Measurements from ENCODE around the gene SHISA5. TPM values are rescaled to one million over a fixed set of nuclear protein-coding genes. Genes with fewer than 3 reads are reported as not detected.

SHISA5 gene
- total and polyA plus RNA-seq, 4 donors = 40.9 to 123 (median 120) TPM

GRCh38 chr3:48507256-48508061 is 3.5 kb upstream of the SHISA5 start:
- Histone ChIP-seq H3K27me3 (ENCODE audit: control insufficient read depth, insufficient read depth, low read length) (no peaks in the 10 kb centered on the region), H3K4me3 (ENCODE audit: low read depth, low read length) (no peak overlapping the region), H3K9me3 (ENCODE audit: control insufficient read depth, insufficient read depth, low read length) (no peaks in the 10 kb centered on the region), H3K27ac (ENCODE audit: low read depth, low read length) (no peak overlapping the region), H3K4me1 (ENCODE audit: control insufficient read depth, insufficient read depth, low read length) (peaks cover 27% of the 10 kb centered on the region), H3K36me3 (ENCODE audit: control insufficient read depth, insufficient read depth, low read length) (no peaks in the 10 kb centered on the region)
- DNase-seq (ENCODE audit: low read depth in 4 of 6, low spot score in 6 of 6) = no peak
- WGBS (ENCODE audit: insufficient coverage) = 52% methylated on average over 7 of the region's 10 CpGs

- DNase-seq (ENCODE audit: low read depth in 4 of 6, low spot score in 6 of 6) = no peak
- Histone ChIP-seq H3K4me1 (ENCODE audit: control insufficient read depth, insufficient read depth, low read length) (peaks cover 27% of the 10 kb centered on the region), H3K4me3 (ENCODE audit: low read depth, low read length) (no peak overlapping the region), H3K27ac (ENCODE audit: low read depth, low read length) (no peak overlapping the region), H3K27me3 (ENCODE audit: control insufficient read depth, insufficient read depth, low read length) (no peaks in the 10 kb centered on the region), H3K36me3 (ENCODE audit: control insufficient read depth, insufficient read depth, low read length) (peaks cover 3% of the 10 kb centered on the region), H3K9me3 (ENCODE audit: control insufficient read depth, insufficient read depth, low read length) (no peaks in the 10 kb centered on the region)
- 88% methylated on average over 5 of the region's 6 CpGs for WGBS (ENCODE audit: insufficient coverage)
These were observed 2.1 kb upstream of the SHISA5 start for GRCh38 chr3:48505968-48506504.

GRCh38 chr3:48505146-48505545 is 1.2 kb upstream of the SHISA5 start:
- Histone ChIP-seq H3K4me3 (ENCODE audit: low read depth, low read length) (no peak overlapping the region), H3K4me1 (ENCODE audit: control insufficient read depth, insufficient read depth, low read length) (peaks cover 27% of the 10 kb centered on the region), H3K27ac (ENCODE audit: low read depth, low read length) (no peak overlapping the region), H3K9me3 (ENCODE audit: control insufficient read depth, insufficient read depth, low read length) (no peaks in the 10 kb centered on the region), H3K27me3 (ENCODE audit: control insufficient read depth, insufficient read depth, low read length) (no peaks in the 10 kb centered on the region), H3K36me3 (ENCODE audit: control insufficient read depth, insufficient read depth, low read length) (peaks cover 7% of the 10 kb centered on the region)
- DNase-seq (ENCODE audit: low read depth in 4 of 6, low spot score in 6 of 6) = no peak
- WGBS (ENCODE audit: insufficient coverage) = 95% methylated on average over 1 of the region's 2 CpGs

DNA sequence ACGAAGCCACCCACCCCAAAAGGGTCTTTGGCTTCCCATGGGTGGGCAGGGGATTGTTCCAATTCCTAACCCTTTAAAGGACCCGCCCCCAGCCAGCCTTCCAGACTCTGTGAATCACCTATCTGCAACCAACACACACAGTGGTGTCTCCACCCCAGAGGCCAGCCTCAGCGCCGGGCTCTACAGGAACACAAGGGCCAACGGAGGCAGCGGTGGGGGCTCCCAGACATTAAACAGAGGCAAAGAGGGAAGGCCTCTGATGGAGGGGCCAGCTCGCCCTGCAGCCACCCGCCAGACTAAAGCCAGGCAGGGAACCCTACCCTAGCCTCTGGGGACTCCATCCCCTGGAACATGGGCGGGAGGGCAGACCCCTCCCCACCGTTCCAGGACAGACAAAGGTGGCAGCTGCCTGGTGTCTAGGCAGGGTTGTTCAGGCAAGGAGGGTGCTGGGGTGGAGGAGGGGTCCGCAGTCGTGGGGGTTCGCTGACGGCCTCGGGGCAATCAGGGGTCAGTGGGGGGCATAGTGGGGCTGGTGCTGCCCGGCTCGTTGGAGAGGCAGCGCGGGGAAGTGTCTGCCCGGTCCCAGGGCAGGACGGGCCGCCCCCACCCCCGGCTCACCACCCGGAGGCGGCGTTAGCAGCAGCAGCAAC is 448 bp downstream of the SHISA5 start:
- 3% methylated on average over 26 of the region's 26 CpGs for WGBS (ENCODE audit: insufficient coverage)
- peak overlapping the region; percentile 26 for H3K27ac ChIP-seq (ENCODE audit: low read depth, low read length)
- no peaks in the 10 kb centered on the region for H3K9me3 ChIP-seq (ENCODE audit: control insufficient read depth, insufficient read depth, low read length)
- peak in 2 of 6 donors; percentile 1 to 28 for DNase-seq (ENCODE audit: low read depth in 4 of 6, low spot score in 6 of 6)
- H3K27me3 ChIP-seq (ENCODE audit: control insufficient read depth, insufficient read depth, low read length) = no peaks in the 10 kb centered on the region
- peak overlapping the region; percentile 56 for H3K4me3 ChIP-seq (ENCODE audit: low read depth, low read length)
- H3K4me1 ChIP-seq (ENCODE audit: control insufficient read depth, insufficient read depth, low read length) = peaks cover 27% of the 10 kb centered on the region
- peaks cover 7% of the 10 kb centered on the region for H3K36me3 ChIP-seq (ENCODE audit: control insufficient read depth, insufficient read depth, low read length)

DNA sequence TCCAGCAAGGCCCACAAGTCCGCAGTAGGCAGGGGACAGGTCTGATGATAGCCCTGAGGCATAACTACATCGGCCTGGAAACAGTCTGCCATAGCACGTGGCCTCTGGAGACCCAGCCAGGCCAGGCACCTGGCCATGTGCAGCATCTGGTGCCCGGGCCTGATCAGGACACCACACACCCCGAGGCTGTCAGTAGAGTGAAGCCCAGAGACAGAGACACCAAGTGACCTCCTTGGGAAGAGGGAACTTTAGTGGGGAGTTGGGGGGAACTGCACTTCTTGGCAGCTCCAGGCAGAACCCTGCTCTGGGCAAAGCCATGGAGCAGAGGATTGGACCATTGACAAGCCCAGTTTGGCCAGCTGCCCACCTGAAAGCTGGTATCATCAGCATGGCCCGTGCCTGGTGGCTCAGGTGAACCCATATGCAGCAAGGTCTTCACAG is 1.2 kb downstream of the SHISA5 start:
- peak in 2 of 6 donors; percentile 2 to 40 for DNase-seq (ENCODE audit: low read depth in 4 of 6, low spot score in 6 of 6)
- Histone ChIP-seq H3K36me3 (ENCODE audit: control insufficient read depth, insufficient read depth, low read length) (peaks cover 7% of the 10 kb centered on the region), H3K27me3 (ENCODE audit: control insufficient read depth, insufficient read depth, low read length) (no peaks in the 10 kb centered on the region), H3K27ac (ENCODE audit: low read depth, low read length) (no peak overlapping the region), H3K4me3 (ENCODE audit: low read depth, low read length) (no peak overlapping the region), H3K9me3 (ENCODE audit: control insufficient read depth, insufficient read depth, low read length) (no peaks in the 10 kb centered on the region), H3K4me1 (ENCODE audit: control insufficient read depth, insufficient read depth, low read length) (peaks cover 27% of the 10 kb centered on the region)
- WGBS (ENCODE audit: insufficient coverage) = 80% methylated on average over 6 of the region's 6 CpGs

DNA sequence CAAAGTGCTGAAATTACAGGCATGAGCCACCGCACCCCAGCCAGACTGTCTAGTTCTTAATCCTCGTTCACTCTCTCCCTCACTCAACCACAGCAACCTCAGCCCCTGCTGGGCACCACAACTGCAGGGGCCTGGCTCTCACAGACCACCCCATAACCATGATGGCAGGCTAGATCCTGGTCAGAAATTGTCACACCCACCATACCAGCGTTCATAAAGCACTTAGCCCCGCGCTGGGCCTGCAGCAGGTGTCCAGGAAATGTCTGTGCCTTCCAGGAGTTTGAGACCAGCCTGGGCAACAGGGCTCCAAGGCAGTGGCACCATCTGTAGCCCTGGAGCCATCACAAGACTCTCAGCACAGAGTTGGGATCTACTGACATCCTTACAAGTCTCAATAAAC is 1.9 kb downstream of the SHISA5 start:
- H3K4me1 ChIP-seq (ENCODE audit: control insufficient read depth, insufficient read depth, low read length) = peaks cover 27% of the 10 kb centered on the region
- H3K4me3 ChIP-seq (ENCODE audit: low read depth, low read length) = no peak overlapping the region
- no peaks in the 10 kb centered on the region for H3K27me3 ChIP-seq (ENCODE audit: control insufficient read depth, insufficient read depth, low read length)
- WGBS (ENCODE audit: insufficient coverage) = 76% methylated on average over 5 of the region's 5 CpGs
- H3K36me3 ChIP-seq (ENCODE audit: control insufficient read depth, insufficient read depth, low read length) = peaks cover 7% of the 10 kb centered on the region
- no peak for DNase-seq (ENCODE audit: low read depth in 4 of 6, low spot score in 6 of 6)
- no peaks in the 10 kb centered on the region for H3K9me3 ChIP-seq (ENCODE audit: control insufficient read depth, insufficient read depth, low read length)
- no peak overlapping the region for H3K27ac ChIP-seq (ENCODE audit: low read depth, low read length)

- Histone ChIP-seq H3K4me1 (ENCODE audit: control insufficient read depth, insufficient read depth, low read length) (peaks cover 27% of the 10 kb centered on the region), H3K36me3 (ENCODE audit: control insufficient read depth, insufficient read depth, low read length) (peaks cover 7% of the 10 kb centered on the region), H3K9me3 (ENCODE audit: control insufficient read depth, insufficient read depth, low read length) (no peaks in the 10 kb centered on the region), H3K27me3 (ENCODE audit: control insufficient read depth, insufficient read depth, low read length) (no peaks in the 10 kb centered on the region), H3K4me3 (ENCODE audit: low read depth, low read length) (no peak overlapping the region), H3K27ac (ENCODE audit: low read depth, low read length) (no peak overlapping the region)
- DNase-seq (ENCODE audit: low read depth in 4 of 6, low spot score in 6 of 6) = no peak
- 88% methylated on average over 5 of the region's 7 CpGs for WGBS (ENCODE audit: insufficient coverage)
These were observed 2.8 kb downstream of the SHISA5 start for GRCh38 chr3:48501196-48501595.

GRCh38 chr3:48500656-48501055 is 3.3 kb downstream of the SHISA5 start:
- Histone ChIP-seq H3K27ac (ENCODE audit: low read depth, low read length) (no peak overlapping the region), H3K9me3 (ENCODE audit: control insufficient read depth, insufficient read depth, low read length) (no peaks in the 10 kb centered on the region), H3K4me3 (ENCODE audit: low read depth, low read length) (no peak overlapping the region), H3K27me3 (ENCODE audit: control insufficient read depth, insufficient read depth, low read length) (no peaks in the 10 kb centered on the region), H3K36me3 (ENCODE audit: control insufficient read depth, insufficient read depth, low read length) (peaks cover 11% of the 10 kb centered on the region), H3K4me1 (ENCODE audit: control insufficient read depth, insufficient read depth, low read length) (peaks cover 27% of the 10 kb centered on the region)
- no peak for DNase-seq (ENCODE audit: low read depth in 4 of 6, low spot score in 6 of 6)
- WGBS (ENCODE audit: insufficient coverage) = 99% methylated on average over 5 of the region's 5 CpGs

DNA sequence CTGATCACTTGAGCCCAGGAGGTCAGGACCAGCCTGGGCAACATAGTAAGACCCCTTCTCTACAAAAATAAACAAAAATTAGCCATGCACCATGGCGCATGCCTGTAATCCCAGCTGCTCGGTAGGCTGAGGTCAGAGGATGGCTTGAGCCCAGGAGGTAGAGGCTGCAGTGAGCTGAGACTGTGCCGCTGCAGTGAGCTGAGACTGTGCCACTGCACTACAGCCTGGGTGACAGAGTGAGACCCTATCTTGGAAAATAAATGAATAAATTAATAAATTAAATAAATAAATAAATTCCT is 10.8 kb downstream of the SHISA5 start:
- Histone ChIP-seq H3K4me3 (ENCODE audit: low read depth, low read length) (no peak overlapping the region), H3K27me3 (ENCODE audit: control insufficient read depth, insufficient read depth, low read length) (no peaks in the 10 kb centered on the region), H3K27ac (ENCODE audit: low read depth, low read length) (no peak overlapping the region), H3K9me3 (ENCODE audit: control insufficient read depth, insufficient read depth, low read length) (no peaks in the 10 kb centered on the region), H3K36me3 (ENCODE audit: control insufficient read depth, insufficient read depth, low read length) (peaks cover 4% of the 10 kb centered on the region), H3K4me1 (ENCODE audit: control insufficient read depth, insufficient read depth, low read length) (no peaks in the 10 kb centered on the region)
- no peak for DNase-seq (ENCODE audit: low read depth in 4 of 6, low spot score in 6 of 6)
- WGBS (ENCODE audit: insufficient coverage) = no CpG with 5 or more reads among the region's 3 CpGs

Measured in spinal cord (tissue), 10 donors.